ENCODE results near the gene MPL.

Gene MPL

DNA sequence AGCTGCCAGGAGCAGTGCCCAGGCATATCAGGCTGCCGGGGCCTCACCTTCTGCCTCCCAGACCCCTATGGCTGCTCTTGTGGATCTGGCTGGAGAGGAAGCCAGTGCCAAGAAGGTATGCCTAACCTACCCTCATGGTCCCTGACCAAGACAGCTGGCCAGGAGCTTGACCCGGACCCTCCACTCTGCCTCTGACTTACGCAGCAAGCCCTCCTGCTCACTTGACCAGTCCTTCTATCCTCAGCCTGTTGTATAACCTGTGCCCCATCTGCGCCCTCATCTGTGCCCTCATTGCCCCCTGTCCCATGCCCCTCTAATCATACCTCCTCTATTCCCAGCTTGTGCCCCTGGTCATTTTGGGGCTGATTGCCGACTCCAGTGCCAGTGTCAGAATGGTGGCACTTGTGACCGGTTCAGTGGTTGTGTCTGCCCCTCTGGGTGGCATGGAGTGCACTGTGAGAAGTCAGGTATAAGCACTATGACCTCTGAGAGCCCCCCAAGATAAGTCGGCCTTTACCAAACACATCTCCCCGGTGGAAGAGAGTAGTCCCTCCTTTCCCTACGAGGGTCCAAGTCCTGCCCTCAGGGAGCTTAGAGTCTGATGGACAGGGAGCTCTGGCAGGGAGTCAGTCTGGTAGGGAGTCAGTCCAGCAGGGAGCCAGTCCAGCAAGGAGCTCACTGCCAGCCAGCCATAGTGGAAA, 30.0 kb upstream of the MPL start:
- peaks cover 23% of the 10 kb centered on the region for H3K4me1 ChIP-seq (ENCODE audit: control insufficient read depth, insufficient read depth, low read length)
- no peaks in the 10 kb centered on the region for H3K9me3 ChIP-seq (ENCODE audit: control insufficient read depth, low read length)
- peaks cover 8% of the 10 kb centered on the region for H3K27me3 ChIP-seq (replicated peaks; ENCODE audit: control insufficient read depth, insufficient read depth, low read length)
- no peak for DNase-seq (ENCODE audit: low read depth)
- H3K4me3 ChIP-seq (ENCODE audit: low read length), result no peak overlapping the region
- H3K9ac ChIP-seq (ENCODE audit: low read length), result no peak overlapping the region
- H3K36me3 ChIP-seq (ENCODE audit: control insufficient read depth, insufficient read depth, low read length, severe bottlenecking), result no peaks in the 10 kb centered on the region

DNA sequence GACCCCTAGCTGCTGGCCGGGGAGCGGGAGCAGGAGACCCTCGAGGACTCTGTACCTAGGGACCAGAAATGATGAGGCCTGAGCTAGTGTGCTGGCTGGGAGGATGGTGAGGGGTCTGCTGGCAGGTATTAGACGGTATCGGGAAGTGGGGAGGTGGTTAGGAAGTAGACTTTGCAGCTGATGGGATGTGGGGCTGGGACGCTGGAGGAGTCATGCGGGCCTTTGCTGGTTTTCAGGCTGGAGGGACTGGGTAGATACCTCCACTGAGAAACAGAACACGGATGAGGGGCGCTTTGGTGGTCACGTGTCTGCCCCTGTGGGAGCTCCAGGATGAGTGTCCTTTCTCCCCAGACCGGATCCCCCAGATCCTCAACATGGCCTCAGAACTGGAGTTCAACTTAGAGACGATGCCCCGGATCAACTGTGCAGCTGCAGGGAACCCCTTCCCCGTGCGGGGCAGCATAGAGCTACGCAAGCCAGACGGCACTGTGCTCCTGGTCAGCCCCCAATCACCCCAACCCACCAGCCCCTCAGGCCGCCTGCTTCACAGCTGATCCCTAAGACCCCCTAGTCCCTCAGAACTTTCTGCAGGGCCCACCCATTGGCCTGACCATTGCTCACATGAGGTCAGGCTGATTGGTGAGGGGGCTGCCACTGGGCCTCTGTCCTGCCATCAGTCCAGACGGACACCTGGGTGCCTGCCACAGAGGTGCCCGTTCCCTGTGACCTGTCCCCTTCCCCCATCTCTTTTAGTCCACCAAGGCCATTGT, 28.8 kb upstream of the MPL start:
- DNase-seq (ENCODE audit: low read depth), result no peak
- Histone ChIP-seq H3K36me3 (ENCODE audit: control insufficient read depth, insufficient read depth, low read length, severe bottlenecking) (no peaks in the 10 kb centered on the region), H3K9ac (ENCODE audit: low read length) (no peak overlapping the region), H3K4me3 (ENCODE audit: low read length) (no peak overlapping the region), H3K4me1 (ENCODE audit: control insufficient read depth, insufficient read depth, low read length) (peaks cover 14% of the 10 kb centered on the region), H3K27me3 (replicated peaks; ENCODE audit: control insufficient read depth, insufficient read depth, low read length) (peaks cover 8% of the 10 kb centered on the region), H3K9me3 (ENCODE audit: control insufficient read depth, low read length) (no peaks in the 10 kb centered on the region)

DNA sequence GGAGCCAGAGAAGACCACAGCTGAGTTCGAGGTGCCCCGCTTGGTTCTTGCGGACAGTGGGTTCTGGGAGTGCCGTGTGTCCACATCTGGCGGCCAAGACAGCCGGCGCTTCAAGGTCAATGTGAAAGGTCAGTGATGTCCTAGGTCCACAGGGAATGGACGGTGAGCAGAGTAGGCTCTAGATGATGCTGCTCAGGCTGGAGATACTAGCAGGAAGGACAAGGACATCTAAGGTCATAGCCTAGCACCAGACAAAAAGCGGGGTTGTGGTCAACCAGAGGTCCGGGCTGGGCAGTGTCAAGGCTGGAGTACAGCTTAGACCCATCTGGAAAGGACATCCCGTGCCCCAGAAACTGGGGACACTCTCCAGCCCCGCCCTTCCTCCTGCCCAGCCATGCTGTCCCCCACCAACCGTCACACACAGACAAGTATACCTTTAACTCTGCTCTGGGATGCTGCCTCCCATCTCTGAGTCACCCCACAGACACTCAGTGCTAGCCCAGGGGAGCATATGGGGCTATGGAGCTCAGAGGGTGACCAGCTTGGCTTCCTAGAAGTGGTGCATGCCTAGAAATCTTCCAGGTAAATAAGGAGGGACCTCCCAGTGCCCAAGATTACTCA, 28.1 kb upstream of the MPL start:
- no peak for DNase-seq (ENCODE audit: low read depth)
- Histone ChIP-seq H3K4me3 (ENCODE audit: low read length) (no peak overlapping the region), H3K9me3 (ENCODE audit: control insufficient read depth, low read length) (no peaks in the 10 kb centered on the region), H3K27me3 (replicated peaks; ENCODE audit: control insufficient read depth, insufficient read depth, low read length) (peaks cover 8% of the 10 kb centered on the region), H3K4me1 (ENCODE audit: control insufficient read depth, insufficient read depth, low read length) (peaks cover 7% of the 10 kb centered on the region), H3K36me3 (ENCODE audit: control insufficient read depth, insufficient read depth, low read length, severe bottlenecking) (no peaks in the 10 kb centered on the region), H3K9ac (ENCODE audit: low read length) (no peak overlapping the region)

DNA sequence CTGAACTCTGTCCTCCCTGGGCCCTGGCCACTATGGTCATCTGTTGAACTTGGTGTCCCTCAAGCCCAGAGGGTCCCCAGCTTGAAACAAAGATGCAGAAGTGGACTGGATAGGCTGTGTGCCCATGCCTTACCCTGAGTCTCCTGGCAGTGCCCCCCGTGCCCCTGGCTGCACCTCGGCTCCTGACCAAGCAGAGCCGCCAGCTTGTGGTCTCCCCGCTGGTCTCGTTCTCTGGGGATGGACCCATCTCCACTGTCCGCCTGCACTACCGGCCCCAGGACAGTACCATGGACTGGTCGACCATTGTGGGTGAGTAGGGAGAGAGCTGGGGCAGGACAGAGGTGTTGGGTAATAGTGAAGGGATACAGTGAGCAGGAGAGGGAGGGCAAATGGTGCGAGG, 26.1 kb upstream of the MPL start:
- peaks cover 17% of the 10 kb centered on the region for H3K4me1 ChIP-seq (ENCODE audit: control insufficient read depth, insufficient read depth, low read length)
- H3K27me3 ChIP-seq (replicated peaks; ENCODE audit: control insufficient read depth, insufficient read depth, low read length), result peaks cover 8% of the 10 kb centered on the region
- H3K36me3 ChIP-seq (ENCODE audit: control insufficient read depth, insufficient read depth, low read length, severe bottlenecking), result no peaks in the 10 kb centered on the region
- no peak overlapping the region for H3K4me3 ChIP-seq (ENCODE audit: low read length)
- no peaks in the 10 kb centered on the region for H3K9me3 ChIP-seq (ENCODE audit: control insufficient read depth, low read length)
- no peak overlapping the region for H3K9ac ChIP-seq (ENCODE audit: low read length)
- DNase-seq (ENCODE audit: low read depth), result no peak

DNA sequence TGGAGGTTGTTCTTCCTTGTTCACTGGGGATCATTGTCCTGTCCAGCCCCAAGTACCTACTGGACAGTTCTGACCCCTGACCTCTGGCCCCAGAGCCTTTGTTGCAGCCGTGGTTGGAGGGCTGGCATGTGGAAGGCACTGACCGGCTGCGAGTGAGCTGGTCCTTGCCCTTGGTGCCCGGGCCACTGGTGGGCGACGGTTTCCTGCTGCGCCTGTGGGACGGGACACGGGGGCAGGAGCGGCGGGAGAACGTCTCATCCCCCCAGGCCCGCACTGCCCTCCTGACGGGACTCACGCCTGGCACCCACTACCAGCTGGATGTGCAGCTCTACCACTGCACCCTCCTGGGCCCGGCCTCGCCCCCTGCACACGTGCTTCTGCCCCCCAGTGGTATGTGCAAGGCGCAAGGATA, 25.4 kb upstream of the MPL start:
- Histone ChIP-seq H3K36me3 (ENCODE audit: control insufficient read depth, insufficient read depth, low read length, severe bottlenecking) (no peaks in the 10 kb centered on the region), H3K9ac (ENCODE audit: low read length) (no peak overlapping the region), H3K9me3 (ENCODE audit: control insufficient read depth, low read length) (no peaks in the 10 kb centered on the region), H3K27me3 (replicated peaks; ENCODE audit: control insufficient read depth, insufficient read depth, low read length) (peaks cover 8% of the 10 kb centered on the region), H3K4me3 (ENCODE audit: low read length) (no peak overlapping the region), H3K4me1 (ENCODE audit: control insufficient read depth, insufficient read depth, low read length) (peaks cover 24% of the 10 kb centered on the region)
- DNase-seq (ENCODE audit: low read depth), result no peak

DNA sequence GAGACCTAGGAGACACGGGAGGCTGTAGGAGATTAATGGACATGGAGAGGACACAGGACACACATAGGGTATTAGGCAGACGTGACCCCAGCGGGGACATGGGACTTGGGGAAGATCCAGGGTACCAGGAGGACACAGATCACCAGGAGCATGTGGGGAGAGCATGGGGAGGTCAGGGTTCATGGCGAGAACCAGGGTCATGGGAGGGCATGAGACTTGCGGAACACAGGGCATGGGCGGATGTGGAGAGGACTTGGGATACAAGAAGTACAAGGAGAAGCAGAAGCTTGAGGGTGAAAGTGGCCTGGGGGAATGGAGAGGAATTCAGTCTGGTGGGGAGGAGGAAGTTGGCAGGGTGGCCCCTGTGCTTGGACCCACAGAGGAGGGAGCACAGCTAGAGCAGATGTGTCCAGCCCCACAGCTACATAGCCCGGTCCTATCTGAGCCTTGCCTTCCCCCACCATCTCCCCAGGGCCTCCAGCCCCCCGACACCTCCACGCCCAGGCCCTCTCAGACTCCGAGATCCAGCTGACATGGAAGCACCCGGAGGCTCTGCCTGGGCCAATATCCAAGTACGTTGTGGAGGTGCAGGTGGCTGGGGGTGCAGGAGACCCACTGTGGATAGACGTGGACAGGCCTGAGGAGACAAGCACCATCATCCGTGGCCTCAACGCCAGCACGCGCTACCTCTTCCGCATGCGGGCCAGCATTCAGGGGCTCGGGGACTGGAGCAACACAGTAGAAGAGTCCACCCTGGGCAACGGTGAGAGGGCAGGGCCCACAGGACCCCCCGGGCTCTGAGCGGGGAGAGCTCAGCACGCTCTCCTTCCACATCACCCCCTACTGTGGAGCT, 24.7 kb upstream of the MPL start:
- H3K9me3 ChIP-seq (ENCODE audit: control insufficient read depth, low read length), result no peaks in the 10 kb centered on the region
- peaks cover 30% of the 10 kb centered on the region for H3K4me1 ChIP-seq (ENCODE audit: control insufficient read depth, insufficient read depth, low read length)
- no peaks in the 10 kb centered on the region for H3K36me3 ChIP-seq (ENCODE audit: control insufficient read depth, insufficient read depth, low read length, severe bottlenecking)
- H3K9ac ChIP-seq (ENCODE audit: low read length), result no peak overlapping the region
- H3K4me3 ChIP-seq (ENCODE audit: low read length), result no peak overlapping the region
- H3K27me3 ChIP-seq (replicated peaks; ENCODE audit: control insufficient read depth, insufficient read depth, low read length), result peaks cover 5% of the 10 kb centered on the region
- DNase-seq (ENCODE audit: low read depth), result no peak

DNA sequence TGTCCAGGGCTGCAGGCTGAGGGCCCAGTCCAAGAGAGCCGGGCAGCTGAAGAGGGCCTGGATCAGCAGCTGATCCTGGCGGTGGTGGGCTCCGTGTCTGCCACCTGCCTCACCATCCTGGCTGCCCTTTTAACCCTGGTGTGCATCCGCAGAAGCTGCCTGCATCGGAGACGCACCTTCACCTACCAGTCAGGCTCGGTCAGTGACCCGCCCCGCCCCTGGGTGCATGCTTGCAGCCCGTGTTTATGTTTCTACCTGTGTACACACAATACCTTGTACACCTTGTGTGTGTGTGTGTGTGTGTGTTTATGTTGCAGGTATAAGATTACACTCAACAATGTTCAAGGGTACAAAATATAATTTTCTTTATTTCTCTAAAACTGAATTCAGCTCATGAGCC, 23.8 kb upstream of the MPL start:
- Histone ChIP-seq H3K9ac (ENCODE audit: low read length) (no peak overlapping the region), H3K36me3 (ENCODE audit: control insufficient read depth, insufficient read depth, low read length, severe bottlenecking) (no peaks in the 10 kb centered on the region), H3K27me3 (replicated peaks; ENCODE audit: control insufficient read depth, insufficient read depth, low read length) (peaks cover 5% of the 10 kb centered on the region), H3K9me3 (ENCODE audit: control insufficient read depth, low read length) (no peaks in the 10 kb centered on the region), H3K4me1 (ENCODE audit: control insufficient read depth, insufficient read depth, low read length) (peaks cover 39% of the 10 kb centered on the region), H3K4me3 (ENCODE audit: low read length) (no peak overlapping the region)
- no peak for DNase-seq (ENCODE audit: low read depth)

DNA sequence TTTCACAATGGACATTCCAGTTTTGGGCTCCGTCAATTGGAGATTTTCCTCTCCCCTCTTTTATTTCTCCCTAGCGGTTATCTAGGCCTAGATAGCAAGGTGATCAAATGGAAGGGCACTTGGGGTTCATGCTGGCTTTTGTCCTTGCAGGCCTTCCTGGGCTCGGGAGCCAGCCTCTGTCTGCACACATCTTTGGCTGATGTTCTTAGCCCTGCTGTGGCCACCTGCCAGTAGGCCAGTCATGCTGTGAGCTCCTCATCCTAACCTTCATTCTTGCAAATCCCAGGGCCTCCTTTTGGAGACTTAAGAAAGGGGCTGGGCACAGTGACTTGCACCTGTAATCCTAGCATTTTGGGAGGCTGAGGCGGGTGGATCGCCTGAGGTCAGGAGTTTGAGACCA, 23.4 kb upstream of the MPL start:
- Histone ChIP-seq H3K36me3 (ENCODE audit: control insufficient read depth, insufficient read depth, low read length, severe bottlenecking) (no peaks in the 10 kb centered on the region), H3K4me1 (ENCODE audit: control insufficient read depth, insufficient read depth, low read length) (peaks cover 42% of the 10 kb centered on the region), H3K4me3 (ENCODE audit: low read length) (no peak overlapping the region), H3K27me3 (replicated peaks; ENCODE audit: control insufficient read depth, insufficient read depth, low read length) (peaks cover 5% of the 10 kb centered on the region), H3K9me3 (ENCODE audit: control insufficient read depth, low read length) (no peaks in the 10 kb centered on the region), H3K9ac (ENCODE audit: low read length) (no peak overlapping the region)
- DNase-seq (ENCODE audit: low read depth), result no peak

DNA sequence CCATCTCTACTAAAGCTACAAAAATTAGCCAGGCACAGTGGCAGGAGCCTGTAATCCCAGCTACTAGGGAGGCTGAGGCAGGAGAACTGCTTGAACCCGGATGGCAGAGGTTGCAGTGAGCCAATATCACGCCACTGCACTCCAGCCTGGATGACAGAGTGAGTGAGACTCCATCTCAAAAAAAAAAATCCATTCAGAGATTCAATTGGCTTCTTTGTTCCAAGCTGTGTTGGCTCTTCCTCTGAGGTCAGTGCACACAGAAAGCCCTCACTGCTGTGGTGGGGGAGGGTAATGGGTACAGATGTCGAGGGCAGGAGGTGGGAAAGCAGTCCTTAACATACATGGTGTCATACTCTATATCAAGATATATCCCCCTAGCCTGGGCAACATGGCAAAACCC, 22.1 kb upstream of the MPL start:
- Histone ChIP-seq H3K9ac (ENCODE audit: low read length) (no peak overlapping the region), H3K9me3 (ENCODE audit: control insufficient read depth, low read length) (no peaks in the 10 kb centered on the region), H3K36me3 (ENCODE audit: control insufficient read depth, insufficient read depth, low read length, severe bottlenecking) (no peaks in the 10 kb centered on the region), H3K4me1 (ENCODE audit: control insufficient read depth, insufficient read depth, low read length) (peaks cover 42% of the 10 kb centered on the region), H3K27me3 (replicated peaks; ENCODE audit: control insufficient read depth, insufficient read depth, low read length) (peaks cover 4% of the 10 kb centered on the region), H3K4me3 (ENCODE audit: low read length) (no peak overlapping the region)
- no peak for DNase-seq (ENCODE audit: low read depth)

DNA sequence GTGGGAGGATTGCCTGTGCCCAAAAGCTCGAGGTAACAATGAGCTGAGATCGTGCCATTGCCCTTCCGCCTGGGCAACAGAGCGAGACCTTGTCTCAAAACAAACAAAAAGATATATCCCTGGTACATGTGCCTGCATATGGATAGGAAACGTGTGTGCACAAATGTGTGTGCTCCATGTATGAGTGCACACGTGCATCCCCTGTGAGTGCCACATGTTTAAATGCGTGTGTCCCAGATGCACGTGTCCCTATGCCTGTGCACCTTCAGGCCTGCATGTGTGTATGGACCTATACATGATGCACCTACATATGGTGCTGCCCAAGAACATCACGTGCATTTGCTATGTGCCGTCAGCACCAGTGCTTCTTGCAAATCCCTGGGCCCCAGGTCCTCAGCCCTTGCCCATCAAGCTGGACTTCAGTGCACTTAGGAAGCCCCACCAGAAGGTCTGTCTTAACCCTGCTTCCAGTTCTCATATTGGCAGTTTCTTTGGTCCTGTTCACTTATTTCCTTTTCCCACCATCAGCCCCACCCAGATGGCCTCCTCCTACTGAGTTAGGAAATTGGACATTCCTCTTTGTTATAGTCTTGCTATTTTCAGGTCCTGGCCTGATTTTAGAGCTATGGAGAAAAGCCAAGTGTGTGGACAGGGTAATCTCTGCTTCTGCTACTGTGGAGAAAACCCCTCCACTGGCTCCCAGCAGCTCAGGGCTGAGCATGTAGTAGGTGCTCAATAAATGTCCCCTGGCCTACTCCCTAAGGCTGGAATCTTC, 21.5 kb upstream of the MPL start:
- peak; percentile 40 for DNase-seq (ENCODE audit: low read depth)
- Histone ChIP-seq H3K4me1 (ENCODE audit: control insufficient read depth, insufficient read depth, low read length) (peaks cover 42% of the 10 kb centered on the region), H3K9me3 (ENCODE audit: control insufficient read depth, low read length) (no peaks in the 10 kb centered on the region), H3K27me3 (replicated peaks; ENCODE audit: control insufficient read depth, insufficient read depth, low read length) (no peaks in the 10 kb centered on the region), H3K4me3 (ENCODE audit: low read length) (peak overlapping the region; percentile 24), H3K9ac (ENCODE audit: low read length) (peak overlapping the region; percentile 66), H3K36me3 (ENCODE audit: control insufficient read depth, insufficient read depth, low read length, severe bottlenecking) (no peaks in the 10 kb centered on the region)

All from adipocyte (in vitro differentiated cells).